Activated naive CD4-positive, alpha-beta T cell treated with anti-CD3 and anti-CD28 coated beads, Interleukin-2, amount 50 U/mL, for 24 hours (primary cell): ENCODE results near the gene AHNAK2.

Experiments
- H3K27ac Mint-ChIP-seq: one replicate; pipeline ENCODE4 v1.8.0; 2021; ENCODE audit warnings: mild to moderate bottlenecking, mixed read lengths
- H3K27me3 Mint-ChIP-seq: one replicate; pipeline ENCODE4 v1.8.0; 2021; ENCODE audit warnings: mixed read lengths
- H3K36me3 Mint-ChIP-seq: one replicate; pipeline ENCODE4 v1.8.0; 2021; ENCODE audit warnings: mixed read lengths
- H3K4me1 Mint-ChIP-seq: one replicate; pipeline ENCODE4 v1.8.0; 2021; ENCODE audit warnings: mixed read lengths
- H3K4me3 Mint-ChIP-seq: one replicate; pipeline ENCODE4 v1.8.0; 2021; ENCODE audit warnings: mild to moderate bottlenecking, mixed read lengths
- H3K9me3 Mint-ChIP-seq: one replicate; pipeline ENCODE4 v1.8.0; 2021; ENCODE audit warnings: mixed read lengths

Gene AHNAK2

DNA sequence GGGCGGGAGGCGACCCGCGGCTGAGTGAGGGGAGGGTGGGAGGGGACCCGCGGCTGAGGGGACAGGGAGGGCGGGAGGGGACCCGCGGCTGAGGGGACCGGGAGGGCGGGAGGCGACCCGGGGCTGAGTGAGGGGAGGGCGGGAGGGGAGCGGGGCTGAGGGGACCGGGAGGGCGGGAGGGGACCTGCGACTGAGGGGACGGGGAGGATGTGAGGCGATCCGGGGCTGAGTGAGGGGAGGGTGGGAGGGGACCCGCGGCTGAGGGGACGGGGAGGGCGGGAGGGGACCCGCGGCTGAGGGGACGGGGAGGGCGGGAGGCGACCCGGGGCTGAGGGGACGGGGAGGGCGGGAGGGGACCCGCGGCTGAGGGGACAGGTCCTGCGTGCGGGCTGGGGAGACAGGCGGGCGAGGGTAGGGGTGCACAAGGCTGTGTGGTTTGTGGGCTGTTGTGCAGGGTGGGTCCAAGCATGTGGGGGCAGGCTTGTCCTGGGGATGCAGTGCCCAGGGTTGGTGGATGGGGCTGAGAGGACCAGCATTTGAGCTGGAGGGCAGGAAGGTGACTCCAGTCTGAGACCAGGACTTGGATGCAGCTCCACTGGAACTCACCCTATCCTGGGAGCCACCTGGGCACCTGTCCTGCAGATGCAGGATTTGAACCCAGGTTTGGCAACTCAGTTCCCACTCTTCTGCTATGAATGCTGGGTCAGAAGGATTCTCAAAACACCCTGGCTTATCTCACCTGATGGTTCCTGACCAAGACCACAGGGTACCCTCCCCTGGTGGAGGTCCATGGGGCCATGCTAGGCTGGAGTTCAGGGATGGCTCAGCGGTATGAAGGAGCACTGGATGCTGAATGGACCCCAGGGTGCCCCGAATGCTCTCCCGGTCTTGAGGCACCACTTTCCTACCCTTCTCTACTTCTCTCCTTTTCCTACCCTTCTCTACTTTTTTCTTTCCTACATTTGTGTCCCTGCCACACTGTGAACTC, 44.1 kb downstream of the AHNAK2 start:
- no peaks in the 10 kb centered on the region for H3K36me3 Mint-ChIP-seq
- H3K27me3 Mint-ChIP-seq: no peaks in the 10 kb centered on the region
- H3K27ac Mint-ChIP-seq: no peak overlapping the region
- no peaks in the 10 kb centered on the region for H3K9me3 Mint-ChIP-seq
- H3K4me3 Mint-ChIP-seq: peak overlapping the region; percentile 86
- H3K4me1 Mint-ChIP-seq: peaks cover 8% of the 10 kb centered on the region

DNA sequence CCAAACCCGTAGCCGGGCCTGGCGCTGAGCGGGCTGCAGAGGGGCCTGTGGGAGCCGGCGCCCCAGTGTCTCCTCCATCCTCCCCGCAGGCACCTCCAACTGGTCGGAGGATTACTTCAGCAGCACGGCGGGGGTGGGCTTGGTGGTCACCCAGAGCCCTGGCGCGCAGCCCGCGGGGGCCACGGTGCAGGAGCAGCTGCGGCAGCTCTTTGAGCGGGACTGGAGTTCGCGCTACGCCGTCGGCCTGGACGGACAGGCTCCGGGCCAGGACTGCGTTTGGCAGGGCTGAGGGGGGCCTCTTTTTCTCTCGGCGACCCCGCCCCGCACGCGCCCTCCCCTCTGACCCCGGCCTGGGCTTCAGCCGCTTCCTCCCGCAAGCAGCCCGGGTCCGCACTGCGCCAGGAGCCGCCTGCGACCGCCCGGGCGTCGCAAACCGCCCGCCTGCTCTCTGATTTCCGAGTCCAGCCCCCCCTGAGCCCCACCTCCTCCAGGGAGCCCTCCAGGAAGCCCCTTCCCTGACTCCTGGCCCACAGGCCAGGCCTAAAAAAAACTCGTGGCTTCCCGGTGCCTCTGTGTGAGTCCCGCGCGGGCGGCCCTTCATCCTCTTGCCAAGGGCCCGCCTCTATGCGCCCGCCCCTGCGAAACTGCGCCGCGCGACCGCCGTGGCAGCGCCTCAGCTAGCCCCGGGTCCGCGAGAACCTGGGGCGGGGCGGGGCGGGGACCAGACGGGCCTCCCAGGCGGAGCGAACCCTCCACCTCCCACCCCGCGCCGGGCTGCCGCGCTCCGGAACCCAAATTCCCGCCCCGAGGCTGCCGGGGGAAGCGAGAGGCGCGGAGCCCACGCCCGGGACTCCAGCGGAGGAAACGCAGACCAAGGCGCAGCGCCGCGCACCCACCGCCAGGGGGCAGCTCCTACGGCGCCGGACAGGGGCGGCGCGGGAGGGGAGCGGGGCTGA, 45.2 kb downstream of the AHNAK2 start:
- Mint-ChIP-seq H3K4me3 (peak overlapping the region; percentile 71), H3K27ac (no peak overlapping the region), H3K4me1 (peaks cover 8% of the 10 kb centered on the region)

DNA sequence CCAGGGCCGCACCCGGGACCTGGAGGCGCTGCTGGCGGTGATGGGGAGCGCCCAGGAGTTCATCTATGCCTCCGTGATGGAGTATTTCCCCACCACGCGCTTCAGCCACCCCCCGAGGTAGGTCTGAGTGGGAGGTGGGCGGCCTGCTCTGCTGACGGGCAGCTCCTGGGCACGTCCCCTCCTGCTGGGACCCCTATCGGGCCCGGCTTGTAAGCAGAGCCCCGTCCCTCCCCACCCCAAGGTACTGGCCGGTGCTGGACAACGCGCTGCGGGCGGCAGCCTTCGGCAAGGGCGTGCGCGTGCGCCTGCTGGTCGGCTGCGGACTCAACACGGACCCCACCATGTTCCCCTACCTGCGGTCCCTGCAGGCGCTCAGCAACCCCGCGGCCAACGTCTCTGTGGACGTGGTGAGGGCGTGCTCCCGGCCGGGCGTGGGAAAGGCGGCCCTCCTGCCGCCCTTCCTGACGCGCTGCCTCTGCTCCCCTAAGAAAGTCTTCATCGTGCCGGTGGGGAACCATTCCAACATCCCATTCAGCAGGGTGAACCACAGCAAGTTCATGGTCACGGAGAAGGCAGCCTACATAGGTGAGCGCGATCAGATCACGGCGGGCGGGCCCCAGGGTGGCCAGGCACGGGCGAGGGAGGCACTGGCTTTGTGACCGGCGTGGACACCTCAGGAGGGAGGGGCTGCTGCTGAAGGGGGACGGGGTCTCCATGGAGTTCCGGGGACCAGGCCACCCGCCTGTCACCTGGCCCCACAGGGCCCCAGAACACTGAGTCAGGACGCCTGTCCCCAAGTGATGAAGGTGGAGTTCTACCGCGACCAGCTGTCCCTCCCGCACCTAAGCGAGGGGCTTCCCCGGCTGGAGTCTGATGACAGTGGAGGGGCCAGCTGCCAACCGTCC, 46.2 kb downstream of the AHNAK2 start:
- Mint-ChIP-seq H3K27ac (no peak overlapping the region), H3K9me3 (no peaks in the 10 kb centered on the region), H3K36me3 (no peaks in the 10 kb centered on the region), H3K4me3 (peak overlapping the region; percentile 66), H3K4me1 (peaks cover 8% of the 10 kb centered on the region), H3K27me3 (no peaks in the 10 kb centered on the region)

More for the DNA sequence above, 45.2 kb downstream of the AHNAK2 start:
- H3K36me3 Mint-ChIP-seq: no peaks in the 10 kb centered on the region
- no peaks in the 10 kb centered on the region for H3K9me3 Mint-ChIP-seq
- no peaks in the 10 kb centered on the region for H3K27me3 Mint-ChIP-seq

DNA sequence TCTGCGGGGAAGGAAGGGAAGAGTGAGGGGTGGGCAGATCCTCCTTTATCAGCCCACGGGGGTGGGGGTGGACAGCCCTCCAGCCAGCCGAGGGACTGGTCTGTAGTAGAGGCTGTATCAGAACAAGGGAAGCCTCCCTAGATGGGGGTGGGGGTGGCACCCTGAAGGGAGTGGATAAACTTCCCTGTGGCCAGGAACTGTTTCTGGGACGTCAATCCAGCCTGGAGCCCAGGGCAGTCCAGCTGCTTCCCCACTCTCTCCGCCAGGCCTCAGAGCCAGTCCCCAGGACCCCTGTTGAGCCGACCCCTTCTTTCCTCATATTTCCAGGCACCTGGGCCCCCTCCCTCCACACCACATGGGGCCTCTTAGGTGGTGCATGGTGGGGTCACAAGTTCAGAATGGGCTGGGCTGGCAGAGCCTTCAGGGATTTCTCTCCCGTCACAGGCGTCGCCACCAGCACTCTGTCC, 46.8 kb downstream of the AHNAK2 start:
- no peak overlapping the region for H3K4me3 Mint-ChIP-seq
- no peaks in the 10 kb centered on the region for H3K9me3 Mint-ChIP-seq
- no peak overlapping the region for H3K27ac Mint-ChIP-seq
- peaks cover 8% of the 10 kb centered on the region for H3K4me1 Mint-ChIP-seq
- H3K27me3 Mint-ChIP-seq: no peaks in the 10 kb centered on the region
- no peaks in the 10 kb centered on the region for H3K36me3 Mint-ChIP-seq

DNA sequence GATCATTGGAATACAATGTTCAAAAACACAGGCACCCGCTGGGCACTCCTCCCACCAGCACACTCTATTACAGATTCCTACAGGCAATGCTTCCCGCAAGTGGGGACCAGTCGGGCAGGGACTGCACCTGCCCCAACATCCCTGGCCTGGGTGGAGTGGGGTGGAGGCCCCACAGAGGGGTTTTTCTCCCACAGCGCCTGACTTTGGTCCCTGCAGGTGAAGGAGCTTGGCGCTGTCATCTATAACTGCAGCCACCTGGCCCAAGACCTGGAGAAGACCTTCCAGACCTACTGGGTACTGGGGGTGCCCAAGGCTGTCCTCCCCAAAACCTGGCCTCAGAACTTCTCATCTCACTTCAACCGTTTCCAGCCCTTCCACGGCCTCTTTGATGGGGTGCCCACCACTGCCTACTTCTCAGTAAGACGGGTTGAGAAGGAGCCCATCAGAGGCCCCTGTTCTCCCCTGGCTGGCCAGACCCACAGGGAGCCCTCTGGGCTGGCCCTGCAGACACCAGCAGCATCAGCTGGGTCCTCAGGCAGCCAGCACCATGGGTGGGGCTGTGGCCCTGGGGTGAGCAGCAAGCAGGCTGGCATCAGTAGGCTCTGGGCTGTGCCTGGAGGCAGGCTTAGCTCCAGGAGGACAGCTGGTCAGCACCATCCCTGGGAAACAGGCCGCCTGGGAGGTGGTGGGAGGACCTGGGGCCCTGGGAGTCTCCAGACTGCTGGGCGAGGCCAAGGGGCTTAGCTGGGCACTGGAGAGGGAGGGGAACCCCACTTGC, 47.5 kb downstream of the AHNAK2 start:
- Mint-ChIP-seq H3K36me3 (no peaks in the 10 kb centered on the region), H3K4me3 (no peak overlapping the region), H3K4me1 (peaks cover 8% of the 10 kb centered on the region), H3K27ac (no peak overlapping the region), H3K27me3 (no peaks in the 10 kb centered on the region), H3K9me3 (no peaks in the 10 kb centered on the region)

DNA sequence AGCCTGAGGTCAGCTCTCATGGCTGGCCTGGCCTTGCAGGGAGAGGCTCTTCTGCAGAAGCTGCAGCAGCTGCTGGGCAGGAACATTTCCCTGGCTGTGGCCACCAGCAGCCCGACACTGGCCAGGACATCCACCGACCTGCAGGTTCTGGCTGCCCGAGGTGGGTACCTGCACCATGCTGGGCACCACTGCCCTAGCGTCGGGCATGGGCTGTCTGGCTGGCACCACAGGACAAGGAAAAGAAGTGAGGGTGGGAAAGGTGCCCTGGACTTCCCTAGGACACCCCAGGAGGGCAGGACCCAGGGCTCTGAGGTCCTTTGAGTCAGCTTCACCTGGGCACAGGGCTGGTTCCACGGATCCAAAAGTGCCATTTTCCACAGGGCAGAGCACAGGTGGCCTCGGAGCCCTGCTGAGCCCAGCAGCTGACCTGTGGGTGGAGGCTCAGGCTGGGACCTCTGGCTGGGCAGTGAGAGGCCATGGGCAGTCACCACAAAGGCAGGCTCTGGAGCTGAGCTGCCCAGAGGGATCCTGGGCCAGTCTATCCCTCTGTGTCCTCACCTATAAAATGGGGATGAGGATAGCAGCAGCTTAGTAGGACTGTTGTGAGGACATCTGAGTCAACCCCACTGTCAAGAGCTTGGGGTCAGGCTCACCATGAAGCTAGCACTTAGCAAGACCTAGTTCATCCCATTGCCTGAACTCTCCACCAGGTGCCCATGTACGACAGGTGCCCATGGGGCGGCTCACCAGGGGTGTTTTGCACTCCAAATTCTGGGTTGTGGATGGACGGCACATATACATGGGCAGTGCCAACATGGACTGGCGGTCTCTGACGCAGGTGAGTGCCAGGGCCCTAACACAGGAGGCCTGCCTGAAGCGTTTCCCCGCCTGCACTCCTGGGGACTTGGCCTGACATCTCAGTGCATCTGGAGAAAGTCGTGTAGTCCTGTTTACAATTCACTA, 48.6 kb downstream of the AHNAK2 start:
- Mint-ChIP-seq H3K4me3 (no peak overlapping the region), H3K27ac (no peak overlapping the region), H3K9me3 (no peaks in the 10 kb centered on the region), H3K36me3 (no peaks in the 10 kb centered on the region), H3K27me3 (no peaks in the 10 kb centered on the region), H3K4me1 (peaks cover 2% of the 10 kb centered on the region)

DNA sequence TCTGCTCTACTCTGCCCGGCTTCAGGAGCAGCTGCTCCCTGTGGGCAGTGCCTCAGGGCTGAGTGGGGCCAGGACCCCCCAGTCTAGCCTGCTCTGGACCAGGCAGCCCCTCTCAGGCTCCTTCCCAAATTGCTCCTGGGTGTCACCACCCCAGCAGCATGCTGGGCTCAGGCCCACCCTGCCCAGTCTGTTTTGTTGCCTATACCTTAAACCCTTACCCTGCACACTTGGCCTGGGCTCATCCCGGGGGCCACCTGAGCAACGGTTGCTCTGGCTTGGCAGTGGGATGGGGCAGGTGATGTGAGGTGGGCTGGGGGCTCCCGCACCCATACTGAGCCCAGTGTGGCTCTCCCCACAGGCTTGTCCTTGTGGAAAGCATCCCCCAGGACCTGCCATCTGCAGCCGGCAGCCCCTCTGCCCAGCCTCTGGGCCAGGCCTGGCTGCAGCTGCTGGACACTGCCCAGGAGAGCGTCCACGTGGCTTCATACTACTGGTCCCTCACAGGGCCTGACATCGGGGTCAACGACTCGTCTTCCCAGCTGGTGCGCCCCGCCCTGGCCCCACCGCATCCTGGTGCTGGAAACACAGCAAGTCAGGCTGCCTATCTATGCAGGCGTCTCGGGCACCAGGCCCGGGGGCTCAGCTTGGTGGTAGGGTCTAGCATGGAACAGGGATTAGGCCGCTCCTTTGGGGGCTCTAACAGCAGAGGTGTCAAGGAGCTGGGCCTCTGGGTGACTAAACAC, 49.6 kb downstream of the AHNAK2 start:
- no peak overlapping the region for H3K4me3 Mint-ChIP-seq
- H3K27ac Mint-ChIP-seq: no peak overlapping the region
- H3K27me3 Mint-ChIP-seq: no peaks in the 10 kb centered on the region
- H3K36me3 Mint-ChIP-seq: no peaks in the 10 kb centered on the region
- no peaks in the 10 kb centered on the region for H3K4me1 Mint-ChIP-seq
- H3K9me3 Mint-ChIP-seq: no peaks in the 10 kb centered on the region

DNA sequence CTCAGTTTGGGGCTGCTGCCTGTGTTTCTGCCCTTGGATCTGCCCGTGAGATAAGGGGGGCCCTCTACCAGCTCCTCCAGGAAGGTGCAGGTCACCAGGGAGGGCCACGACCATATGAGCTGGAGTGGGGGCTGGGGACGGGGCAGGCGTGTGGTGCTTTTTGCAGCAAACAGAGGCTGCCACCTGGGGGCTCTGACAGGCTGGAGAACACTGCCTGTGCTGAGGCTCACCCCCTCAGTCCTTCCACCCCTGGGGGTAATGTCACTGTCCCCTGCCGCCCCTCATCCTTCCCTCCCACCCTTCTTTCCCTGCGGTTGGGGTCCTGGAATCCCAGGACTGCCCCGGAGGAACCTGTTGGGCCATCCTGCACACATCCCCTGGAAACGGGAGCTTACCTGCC, 50.3 kb downstream of the AHNAK2 start:
- Mint-ChIP-seq H3K4me1 (no peaks in the 10 kb centered on the region), H3K4me3 (no peak overlapping the region), H3K9me3 (no peaks in the 10 kb centered on the region), H3K36me3 (no peaks in the 10 kb centered on the region), H3K27me3 (no peaks in the 10 kb centered on the region), H3K27ac (no peak overlapping the region)

DNA sequence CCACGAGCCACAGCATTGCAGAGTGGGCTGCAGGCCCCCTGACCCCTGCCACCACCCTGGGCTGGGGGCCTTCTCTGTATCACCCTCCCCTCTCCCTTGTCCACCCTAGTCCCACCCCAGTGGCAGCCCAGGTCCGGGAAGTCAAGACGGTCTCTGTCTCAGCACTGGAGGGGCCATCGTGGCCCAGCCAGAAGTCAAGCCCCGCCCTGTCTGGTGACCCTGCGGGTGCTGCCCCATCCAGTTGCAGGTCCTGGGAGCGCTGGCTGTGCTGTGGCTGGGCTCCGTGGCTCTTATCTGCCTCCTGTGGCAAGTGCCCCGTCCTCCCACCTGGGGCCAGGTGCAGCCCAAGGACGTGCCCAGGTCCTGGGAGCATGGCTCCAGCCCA, 50.8 kb downstream of the AHNAK2 start:
- Mint-ChIP-seq H3K4me3 (no peak overlapping the region), H3K27ac (no peak overlapping the region), H3K9me3 (no peaks in the 10 kb centered on the region)

DNA sequence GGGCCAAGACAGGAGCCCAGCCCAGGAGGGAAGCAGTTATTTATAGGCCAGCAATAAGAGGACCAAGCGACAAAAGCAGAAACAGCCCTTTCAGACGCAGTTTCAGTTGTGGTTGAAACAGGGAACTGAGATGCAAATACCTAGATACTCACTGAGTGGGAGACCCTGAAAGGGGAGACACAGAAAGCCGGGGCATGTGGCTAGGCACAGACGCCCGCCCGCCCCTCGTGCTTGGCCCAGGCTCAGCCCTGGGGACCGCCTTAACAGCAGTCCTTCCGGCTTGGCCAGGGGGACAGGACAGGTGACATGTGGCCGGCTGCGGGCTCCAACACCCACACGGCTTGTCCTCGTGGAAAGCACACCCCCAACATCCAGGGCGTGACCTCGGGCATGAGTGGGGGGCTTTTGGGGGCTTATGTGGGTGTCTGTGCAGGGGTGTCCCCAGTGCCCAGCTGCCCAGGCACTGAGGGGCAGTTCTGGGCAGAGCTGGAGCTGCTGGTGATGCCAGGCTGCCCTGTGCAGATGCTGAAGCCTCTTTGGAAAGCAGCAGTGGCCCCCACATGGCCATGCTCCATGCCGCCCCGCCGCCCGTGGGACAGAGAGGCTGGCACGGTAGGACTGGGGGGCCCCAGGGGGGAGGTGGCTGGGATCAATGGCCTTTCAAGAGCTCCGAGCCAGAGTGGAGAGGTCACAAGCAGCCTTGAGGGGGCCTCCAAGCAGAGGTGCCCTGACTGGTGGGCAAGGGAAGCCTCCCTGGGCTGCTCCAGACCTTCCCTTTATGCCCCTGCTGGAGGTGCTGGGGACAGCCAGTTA, 51.3 kb downstream of the AHNAK2 start:
- Mint-ChIP-seq H3K27ac (no peak overlapping the region), H3K4me3 (no peak overlapping the region), H3K27me3 (no peaks in the 10 kb centered on the region), H3K9me3 (no peaks in the 10 kb centered on the region), H3K36me3 (no peaks in the 10 kb centered on the region), H3K4me1 (no peaks in the 10 kb centered on the region)

More for the DNA sequence above, 50.8 kb downstream of the AHNAK2 start:
- no peaks in the 10 kb centered on the region for H3K36me3 Mint-ChIP-seq
- no peaks in the 10 kb centered on the region for H3K27me3 Mint-ChIP-seq
- no peaks in the 10 kb centered on the region for H3K4me1 Mint-ChIP-seq

DNA sequence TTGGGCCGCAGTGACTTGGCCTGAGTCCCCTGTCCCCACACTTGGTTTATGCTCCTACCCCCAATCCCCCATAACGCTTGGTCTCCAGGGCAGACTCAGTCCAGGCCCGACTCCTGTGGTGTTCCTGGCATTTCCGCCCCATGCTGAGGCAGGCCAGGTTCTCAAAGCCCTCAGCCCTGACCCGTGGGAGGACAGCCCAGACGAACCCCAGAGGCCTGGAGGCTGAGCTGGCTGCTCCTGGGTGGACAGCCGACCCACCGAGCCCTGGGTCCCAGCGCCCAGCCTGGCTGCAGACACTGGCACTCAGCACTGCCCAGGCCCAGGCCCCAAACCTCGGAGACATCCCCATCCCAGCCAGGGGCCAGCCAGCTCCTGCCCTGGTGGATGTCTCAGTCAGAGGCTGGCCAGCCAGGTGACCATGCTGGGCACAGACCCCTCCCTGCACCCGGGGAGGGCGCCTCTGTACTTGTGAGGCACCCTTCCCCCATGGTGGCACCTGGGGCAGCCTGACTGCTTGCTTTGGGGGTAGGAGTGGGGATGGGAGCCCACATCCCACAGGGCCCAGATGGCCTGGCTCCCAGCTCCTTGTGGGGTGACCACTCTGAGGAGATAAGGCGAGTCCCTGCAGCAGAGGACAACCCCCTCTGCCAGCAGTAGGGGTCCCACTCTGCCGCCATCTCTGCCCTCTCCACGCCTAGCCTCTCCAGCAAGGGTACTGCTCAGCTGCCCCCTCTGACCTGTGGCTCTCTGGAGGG, 52.1 kb downstream of the AHNAK2 start:
- Mint-ChIP-seq H3K4me1 (no peaks in the 10 kb centered on the region), H3K36me3 (no peaks in the 10 kb centered on the region), H3K27me3 (no peaks in the 10 kb centered on the region), H3K27ac (no peak overlapping the region), H3K4me3 (no peak overlapping the region), H3K9me3 (no peaks in the 10 kb centered on the region)
